ENCODE measurements around the gene MYLK. TPM values are rescaled to one million over a fixed set of nuclear protein-coding genes. Genes with fewer than 3 reads are reported as not detected.

The MYLK gene
- total and polyA plus RNA-seq, 10 of the 15 experiments (the other 5 are each of a cell fraction or from before 2014, with no cell fraction given) = 0.04 to 1.6 (median 0.42) TPM; not detected in 1

DNA sequence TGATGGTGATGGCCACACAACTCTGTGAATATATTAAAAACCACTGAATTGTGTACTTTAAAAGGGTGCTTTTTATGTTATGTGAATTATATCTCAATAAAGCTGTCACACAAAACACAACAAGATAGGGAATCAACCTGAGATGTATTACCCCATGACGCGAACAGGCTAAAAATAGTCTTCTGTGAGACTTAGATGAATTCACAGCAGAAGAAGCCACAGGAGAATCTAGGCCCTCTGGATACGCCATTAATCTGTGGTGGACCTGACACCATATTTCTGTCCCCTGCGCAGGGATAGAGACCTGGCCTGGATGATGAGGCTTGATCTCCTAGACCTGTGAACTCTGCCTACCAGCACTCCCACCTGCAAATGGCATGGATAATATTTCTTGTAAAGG lies 153.3 kb downstream of the MYLK start:
- Histone ChIP-seq H2AFZ (ENCODE audit: control insufficient read depth, low read depth, low read length) (no peak overlapping the region), H3K4me1 (ENCODE audit: control insufficient read depth, insufficient read depth, low read length) (no peaks in the 10 kb centered on the region), H3K9ac (ENCODE audit: control insufficient read depth, insufficient read depth, low read length) (no peak overlapping the region), H3K4me2 (ENCODE audit: control insufficient read depth, insufficient read depth) (no peak overlapping the region), H3K9me3 (replicated peaks; ENCODE audit: control insufficient read depth, insufficient read depth, low read length) (no peaks in the 10 kb centered on the region), H3K4me3 (no peak overlapping the region), H3K79me2 (ENCODE audit: control insufficient read depth, insufficient read depth, low read length) (no peaks in the 10 kb centered on the region), H3K36me3 (ENCODE audit: control insufficient read depth in 2 of 2, insufficient read depth in 2 of 2, low read length in 1 of 2) (no peaks in the 10 kb centered on the region), H3K27ac (ENCODE audit: control insufficient read depth, insufficient read depth) (no peak overlapping the region), H4K20me1 (ENCODE audit: control insufficient read depth, insufficient read depth) (no peaks in the 10 kb centered on the region), H3K27me3 (replicated peaks in 1 of 2; ENCODE audit: control insufficient read depth in 2 of 2, insufficient read depth in 2 of 2, low read length in 1 of 2) (no peaks in the 10 kb centered on the region; a peak in 1 of 4 replicates)
- TF ChIP-seq SMAD1 (IDR thresholded peaks at IDR 0.05; ENCODE audit: low read depth, partially characterized antibody) = no peak
- TF ChIP-seq, protein P1, sequence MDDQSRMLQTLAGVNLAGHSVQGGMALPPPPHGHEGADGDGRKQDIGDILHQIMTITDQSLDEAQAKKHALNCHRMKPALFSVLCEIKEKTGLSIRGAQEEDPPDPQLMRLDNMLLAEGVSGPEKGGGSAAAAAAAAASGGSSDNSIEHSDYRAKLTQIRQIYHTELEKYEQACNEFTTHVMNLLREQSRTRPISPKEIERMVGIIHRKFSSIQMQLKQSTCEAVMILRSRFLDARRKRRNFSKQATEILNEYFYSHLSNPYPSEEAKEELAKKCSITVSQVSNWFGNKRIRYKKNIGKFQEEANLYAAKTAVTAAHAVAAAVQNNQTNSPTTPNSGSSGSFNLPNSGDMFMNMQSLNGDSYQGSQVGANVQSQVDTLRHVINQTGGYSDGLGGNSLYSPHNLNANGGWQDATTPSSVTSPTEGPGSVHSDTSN (IDR thresholded peaks at IDR 0.05; ENCODE audit: insufficient replicate concordance, low read depth, low read length) = no peak
- TF ChIP-seq EZH2 (IDR thresholded peaks at IDR 0.05; ENCODE audit: borderline replicate concordance, control insufficient read depth, low read depth, low read length) = no peak
- no peak for TF ChIP-seq MYC (IDR thresholded peaks at IDR 0.05; ENCODE audit: insufficient read depth, insufficient read length, insufficient replicate concordance, low read length, severe bottlenecking)
- TF ChIP-seq RAD51 (IDR thresholded peaks at IDR 0.05) = no peak
- no peak for TF ChIP-seq NFYA (IDR thresholded peaks at IDR 0.05; ENCODE audit: borderline replicate concordance, low read depth, low read length)
- ChIA-PET SMC1A (ENCODE audit: uncharacterized antibody, unreplicated experiment) (no interaction called here), RAD21 (ENCODE audit: unreplicated experiment) (no interaction called here), POLR2A (interaction anchor here (0.6 kb wide), 1 partner anchor 15 kb away, joined by 3 read pairs; no protein-coding TSS in a partner anchor), CTCF (no interaction called here)
- intact Hi-C loops (cut with micrococcal nuclease; ENCODE audit: unreplicated experiment) = no loop called here
- in situ Hi-C loops (cut with MboI) = no loop called here
- ATAC-seq = no peak
- WGBS (ENCODE audit: insufficient coverage, insufficient replicate concordance, low lambda C conversion rate, missing lambda C conversion rate) = 65% methylated on average over 4 of the region's 4 CpGs
- no peak for FAIRE-seq
- DNase-seq (ENCODE audit: low read depth, low spot score) = no peak
- BruUV-seq (replicated peaks) = no TSS peak
